H9 (cell line): ENCODE measurements around the gene JADE2. TPM values are rescaled to one million over a fixed set of nuclear protein-coding genes. Genes with fewer than 3 reads are reported as not detected.

Experiments
- DNase-seq: peaks from one replicate; pipeline ENCODE4 v3.0.0-alpha.2; 2017
- H2AFZ ChIP-seq: one replicate; pipeline ENCODE4 v1.6.1; 2013; ENCODE audit warnings: mild to moderate bottlenecking, low read length, control low read depth, moderate library complexity
- H2AK5ac ChIP-seq: 2 replicates; pipeline ENCODE4 v1.6.1; 2013; ENCODE audit warnings: low read length, control low read depth, mixed read lengths; ENCODE audit not compliant: insufficient read length
- H2BK120ac ChIP-seq: one replicate; pipeline ENCODE4 v1.6.1; 2013; ENCODE audit warnings: low read depth, mild to moderate bottlenecking, low read length, control low read depth, inconsistent platforms; ENCODE audit not compliant: poor library complexity, severe bottlenecking
- H2BK12ac ChIP-seq: 2 replicates; pipeline ENCODE4 v1.6.1; 2013; ENCODE audit warnings: low read length, control low read depth, mixed read lengths, low read depth; ENCODE audit not compliant: insufficient read length
- H2BK15ac ChIP-seq: 2 replicates; pipeline ENCODE4 v1.6.1; 2013; ENCODE audit warnings: low read depth, low read length, control low read depth
- H2BK20ac ChIP-seq: one replicate; pipeline ENCODE4 v1.6.1; 2013; ENCODE audit warnings: low read depth, mild to moderate bottlenecking, low read length, control low read depth, inconsistent platforms; ENCODE audit not compliant: poor library complexity, severe bottlenecking
- H2BK5ac ChIP-seq: 2 replicates; pipeline ENCODE4 v1.6.1; 2013; ENCODE audit warnings: low read length, control low read depth, mixed read lengths; ENCODE audit not compliant: insufficient read length
- H3K14ac ChIP-seq: 2 replicates; pipeline ENCODE4 v1.6.1; 2013; ENCODE audit warnings: low read length, control low read depth; ENCODE audit not compliant: insufficient read depth
- H3K18ac ChIP-seq: 2 replicates; pipeline ENCODE4 v1.6.1; 2013; ENCODE audit warnings: low read depth, mild to moderate bottlenecking, mixed read lengths, low read length, control low read depth; ENCODE audit not compliant: insufficient read length
- H3K23ac ChIP-seq: 2 replicates; pipeline ENCODE4 v1.6.1; 2013; ENCODE audit warnings: low read length, control low read depth, mixed read lengths, low read depth; ENCODE audit not compliant: insufficient read length
- H3K23me2 ChIP-seq: 2 replicates; pipeline ENCODE4 v1.6.1; 2013; ENCODE audit warnings: low read depth, mild to moderate bottlenecking, mixed read lengths, low read length, control low read depth; ENCODE audit not compliant: insufficient read length, poor library complexity, severe bottlenecking
- H3K27ac ChIP-seq: 2 replicates; pipeline ENCODE4 v1.5.1; 2013; ENCODE audit warnings: low read length, control low read depth, mixed read lengths, low read depth; ENCODE audit not compliant: insufficient read length
- H3K27me3 ChIP-seq: 2 replicates; pipeline ENCODE4 v1.6.1; 2013; ENCODE audit warnings: low read length, control low read depth, inconsistent platforms; ENCODE audit not compliant: insufficient read depth
- H3K4ac ChIP-seq: 2 replicates; pipeline ENCODE4 v1.6.1; 2013; ENCODE audit warnings: low read depth, mild to moderate bottlenecking, control low read depth, inconsistent platforms, low read length, moderate library complexity
- H3K4me1 ChIP-seq: 2 replicates; pipeline ENCODE4 v1.6.1; 2013; ENCODE audit warnings: low read length, control low read depth, inconsistent platforms; ENCODE audit not compliant: insufficient read depth
- H3K4me2 ChIP-seq: 2 replicates; pipeline ENCODE4 v1.6.1; 2013; ENCODE audit warnings: low read length, control low read depth, mixed read lengths; ENCODE audit not compliant: insufficient read length, insufficient read depth
- H3K56ac ChIP-seq: 2 replicates; pipeline ENCODE4 v1.6.1; 2013; ENCODE audit warnings: low read depth, mild to moderate bottlenecking, mixed read lengths, low read length, control low read depth; ENCODE audit not compliant: insufficient read length
- H3K79me1 ChIP-seq: 2 replicates; pipeline ENCODE4 v1.6.1; 2013; ENCODE audit warnings: low read depth, mild to moderate bottlenecking, moderate library complexity, low read length, control low read depth, inconsistent platforms; ENCODE audit not compliant: insufficient read depth, poor library complexity, severe bottlenecking
- H3K79me2 ChIP-seq: 2 replicates; pipeline ENCODE4 v1.6.1; 2013; ENCODE audit warnings: low read length, control low read depth, inconsistent platforms; ENCODE audit not compliant: insufficient read depth
- H3K9ac ChIP-seq: 2 replicates; pipeline ENCODE4 v1.6.1; 2013; ENCODE audit warnings: low read length, control low read depth, mixed read lengths; ENCODE audit not compliant: insufficient read length; ENCODE audit errors: extremely low read depth
- H3K9me3 ChIP-seq: one replicate; pipeline ENCODE4 v1.6.1; 2013; ENCODE audit warnings: low read depth, low read length, inconsistent platforms; ENCODE audit not compliant: control insufficient read depth
- H3T11ph ChIP-seq: one replicate; pipeline ENCODE4 v1.6.1; 2013; ENCODE audit warnings: mild to moderate bottlenecking, low read length, control low read depth, inconsistent platforms
- H4K20me1 ChIP-seq: one replicate; pipeline ENCODE4 v1.6.1; 2013; ENCODE audit not compliant: control insufficient read depth, insufficient read length, insufficient read depth
- H4K5ac ChIP-seq: 2 replicates; pipeline ENCODE4 v1.6.1; 2013; ENCODE audit warnings: low read depth, mild to moderate bottlenecking, mixed read lengths, low read length, control low read depth; ENCODE audit not compliant: insufficient read length
- H4K8ac ChIP-seq: replicated peaks from 2 replicates; pipeline ENCODE4 v1.6.1; 2013; ENCODE audit warnings: low read length, control low read depth, mixed read lengths, low read depth; ENCODE audit not compliant: insufficient read length
- H4K91ac ChIP-seq: 2 replicates; pipeline ENCODE4 v1.6.1; 2013; ENCODE audit warnings: low read depth, mild to moderate bottlenecking, moderate library complexity, mixed read lengths, low read length, control low read depth; ENCODE audit not compliant: insufficient read length
- H3K27ac Mint-ChIP-seq, 3 experiments: 2 replicates in 2 of 3; 3 replicates in 1 of 3; pipeline ENCODE4 v1.8.0; 2020 to 2021; ENCODE audit warnings: mixed read lengths in 3 of 3, mild to moderate bottlenecking in 1 of 3, moderate library complexity in 1 of 3
- H3K27me3 Mint-ChIP-seq: 2 replicates; pipeline ENCODE4 v1.8.0; 2021; ENCODE audit warnings: low read depth, mild to moderate bottlenecking, moderate library complexity, mixed read lengths
- H3K36me3 Mint-ChIP-seq, 3 experiments: 2 replicates in 2 of 3; 3 replicates in 1 of 3; pipeline ENCODE4 v1.8.0; 2020 to 2021; ENCODE audit warnings: low read depth in 3 of 3, mixed read lengths in 3 of 3; ENCODE audit not compliant: insufficient read depth in 1 of 3
- H3K4me1 Mint-ChIP-seq, 2 experiments: 2 replicates each; pipeline ENCODE4 v1.8.0; 2020; ENCODE audit warnings: mixed read lengths in 2 of 2
- H3K4me3 Mint-ChIP-seq, 2 experiments: 2 replicates in 1 of 2; 3 replicates in 1 of 2; pipeline ENCODE4 v1.8.0; 2020 to 2021; ENCODE audit warnings: mild to moderate bottlenecking in 2 of 2, mixed read lengths in 2 of 2, moderate library complexity in 1 of 2
- H3K9me3 Mint-ChIP-seq, 2 experiments: 2 replicates in 1 of 2; 3 replicates in 1 of 2; pipeline ENCODE4 v1.8.0; 2020; ENCODE audit warnings: mild to moderate bottlenecking in 2 of 2, mixed read lengths in 2 of 2, moderate library complexity in 1 of 2
- WGBS: extraction: QIAGEN DNeasy Blood & Tissue Kit; methylation state at CpG from one replicate; pipeline ENCODE4 v1.1.7; 2013; ENCODE audit warnings: missing lambda C conversion rate, low lambda C conversion rate, mixed read lengths; ENCODE audit not compliant: insufficient read length; ENCODE audit errors: extremely low coverage; 5-methylcytosine and 5-hydroxymethylcytosine counted together
- total RNA-seq: library from RNA; stranded (reverse); gene quantifications from 2 replicates; pipeline ENCODE4 v1.2.1, GENCODE V29; 2021
- TF ChIP-seq, protein P1 (sequence below): fragments of 200-600 bp; sonication (generic); conservative IDR thresholded peaks from 3 replicates; pipeline ENCODE4 v1.8.0; 2021; ENCODE audit warnings: antibody characterized with exemption, mild to moderate bottlenecking

Gene JADE2
- total RNA-seq, 1 experiment from 2014 or later: 99.7 TPM

- DNase-seq: no peak
- H3K4me1 ChIP-seq: no peaks in the 10 kb centered on the region
These were observed 58.3 kb downstream of the JADE2 start for GRCh38 chr5:134583766-134584165.

More at GRCh38 chr5:134583766-134584165, 58.3 kb downstream of the JADE2 start:
- Histone ChIP-seq H2BK15ac (no peak overlapping the region), H3K79me1 (no peaks in the 10 kb centered on the region), H3T11ph (no peak overlapping the region), H3K56ac (no peak overlapping the region), H3K18ac (no peak overlapping the region), H3K27me3 (no peaks in the 10 kb centered on the region), H3K9me3 (no peaks in the 10 kb centered on the region), H4K8ac (no peak overlapping the region), H3K79me2 (no peaks in the 10 kb centered on the region), H2BK20ac (no peak overlapping the region), H3K27ac (no peak overlapping the region), H4K20me1 (no peaks in the 10 kb centered on the region), H3K14ac (no peak overlapping the region), H3K23ac (no peak overlapping the region), H2AFZ (no peak overlapping the region), H3K23me2 (no peaks in the 10 kb centered on the region), H2BK120ac (no peak overlapping the region), H4K91ac (no peak overlapping the region), H2BK12ac (no peak overlapping the region), H2AK5ac (no peak overlapping the region), H3K4ac (no peak overlapping the region), H3K9ac (no peak overlapping the region), H4K5ac (no peak overlapping the region), H3K4me2 (no peak overlapping the region), H2BK5ac (no peak overlapping the region)
- Mint-ChIP-seq H3K9me3 (no peaks in the 10 kb centered on the region), H3K27me3 (no peaks in the 10 kb centered on the region), H3K4me1 (peaks cover 5 to 7% of the 10 kb centered on the region in 2 experiments), H3K4me3 (no peak overlapping the region; a peak in 1 of 5 replicates), H3K27ac (peak overlapping the region in 2 of 3 experiments; percentile 19 to 36; a peak in 2 of 7 replicates), H3K36me3 (peaks cover 4 to 22% (median 9%) of the 10 kb centered on the region in 3 experiments; a peak in 6 of 7 replicates)
- no CpG with 5 or more reads among the region's 2 CpGs for WGBS
- TF ChIP-seq, protein P1, sequence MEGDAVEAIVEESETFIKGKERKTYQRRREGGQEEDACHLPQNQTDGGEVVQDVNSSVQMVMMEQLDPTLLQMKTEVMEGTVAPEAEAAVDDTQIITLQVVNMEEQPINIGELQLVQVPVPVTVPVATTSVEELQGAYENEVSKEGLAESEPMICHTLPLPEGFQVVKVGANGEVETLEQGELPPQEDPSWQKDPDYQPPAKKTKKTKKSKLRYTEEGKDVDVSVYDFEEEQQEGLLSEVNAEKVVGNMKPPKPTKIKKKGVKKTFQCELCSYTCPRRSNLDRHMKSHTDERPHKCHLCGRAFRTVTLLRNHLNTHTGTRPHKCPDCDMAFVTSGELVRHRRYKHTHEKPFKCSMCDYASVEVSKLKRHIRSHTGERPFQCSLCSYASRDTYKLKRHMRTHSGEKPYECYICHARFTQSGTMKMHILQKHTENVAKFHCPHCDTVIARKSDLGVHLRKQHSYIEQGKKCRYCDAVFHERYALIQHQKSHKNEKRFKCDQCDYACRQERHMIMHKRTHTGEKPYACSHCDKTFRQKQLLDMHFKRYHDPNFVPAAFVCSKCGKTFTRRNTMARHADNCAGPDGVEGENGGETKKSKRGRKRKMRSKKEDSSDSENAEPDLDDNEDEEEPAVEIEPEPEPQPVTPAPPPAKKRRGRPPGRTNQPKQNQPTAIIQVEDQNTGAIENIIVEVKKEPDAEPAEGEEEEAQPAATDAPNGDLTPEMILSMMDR: no peak
